C4-2B (cell line): ENCODE results near the gene MRPL4.

Experiments used
- ZFX ChIP-seq: fragments of 450-650 bp; IDR thresholded peaks from 2 replicates; pipeline ENCODE4 v1.6.1; 2017
- TF ChIP-seq, protein P1 (sequence below): fragments of 450-650 bp; conservative IDR thresholded peaks from 2 replicates; pipeline ENCODE4 v1.5.1; 2017; ENCODE audit warnings: mild to moderate bottlenecking

DNA sequence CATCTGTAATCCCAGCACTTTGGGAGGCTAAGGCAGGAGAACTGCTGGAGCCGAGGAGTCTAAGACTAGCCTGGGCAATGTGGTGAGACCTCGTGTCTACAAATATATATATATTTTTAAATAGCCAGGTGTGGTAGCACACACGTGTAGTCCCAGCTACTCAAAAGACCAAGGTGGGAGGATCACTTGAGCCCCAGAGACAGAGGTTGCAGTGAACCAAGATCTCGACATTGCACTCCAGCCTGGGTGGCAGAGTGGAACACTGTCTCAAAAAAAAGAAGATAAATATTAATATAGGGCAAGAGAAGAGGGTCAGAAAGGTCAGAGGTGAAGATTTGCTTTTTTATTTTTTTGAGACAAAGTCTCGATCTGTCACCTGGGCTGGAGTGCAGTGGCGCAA, 5.5 kb upstream of the MRPL4 start:
- TF ChIP-seq, protein P1, sequence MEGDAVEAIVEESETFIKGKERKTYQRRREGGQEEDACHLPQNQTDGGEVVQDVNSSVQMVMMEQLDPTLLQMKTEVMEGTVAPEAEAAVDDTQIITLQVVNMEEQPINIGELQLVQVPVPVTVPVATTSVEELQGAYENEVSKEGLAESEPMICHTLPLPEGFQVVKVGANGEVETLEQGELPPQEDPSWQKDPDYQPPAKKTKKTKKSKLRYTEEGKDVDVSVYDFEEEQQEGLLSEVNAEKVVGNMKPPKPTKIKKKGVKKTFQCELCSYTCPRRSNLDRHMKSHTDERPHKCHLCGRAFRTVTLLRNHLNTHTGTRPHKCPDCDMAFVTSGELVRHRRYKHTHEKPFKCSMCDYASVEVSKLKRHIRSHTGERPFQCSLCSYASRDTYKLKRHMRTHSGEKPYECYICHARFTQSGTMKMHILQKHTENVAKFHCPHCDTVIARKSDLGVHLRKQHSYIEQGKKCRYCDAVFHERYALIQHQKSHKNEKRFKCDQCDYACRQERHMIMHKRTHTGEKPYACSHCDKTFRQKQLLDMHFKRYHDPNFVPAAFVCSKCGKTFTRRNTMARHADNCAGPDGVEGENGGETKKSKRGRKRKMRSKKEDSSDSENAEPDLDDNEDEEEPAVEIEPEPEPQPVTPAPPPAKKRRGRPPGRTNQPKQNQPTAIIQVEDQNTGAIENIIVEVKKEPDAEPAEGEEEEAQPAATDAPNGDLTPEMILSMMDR: no peak
- TF ChIP-seq ZFX: no peak
